Measurements from ENCODE around the gene LSS.

The LSS gene

GRCh38 chr21:46217511-46218196 is 10.9 kb downstream of the LSS start:
- no peak for DNase-seq

GRCh38 chr21:46216132-46216747 is 12.3 kb downstream of the LSS start:
- DNase-seq, result no peak

GRCh38 chr21:46215436-46216131 is 13.0 kb downstream of the LSS start:
- DNase-seq, result no peak

- no peak for DNase-seq
Measured at GRCh38 chr21:46214478-46215340, 13.9 kb downstream of the LSS start.

GRCh38 chr21:46213620-46214286 is 14.8 kb downstream of the LSS start:
- no peak for DNase-seq

GRCh38 chr21:46212721-46213484 is 15.7 kb downstream of the LSS start:
- no peak for DNase-seq

GRCh38 chr21:46211786-46212720 is 16.5 kb downstream of the LSS start:
- DNase-seq, result no peak

- no peak for DNase-seq
Measured at GRCh38 chr21:46211376-46211775, 17.2 kb downstream of the LSS start.

GRCh38 chr21:46210378-46211136 is 18.0 kb downstream of the LSS start:
- DNase-seq, result no peak

GRCh38 chr21:46208761-46209721 is 19.5 kb downstream of the LSS start:
- DNase-seq, result no peak

GRCh38 chr21:46207920-46208591 is 20.5 kb downstream of the LSS start:
- no peak for DNase-seq

- no peak for DNase-seq
Measured at GRCh38 chr21:46207006-46207919, 21.3 kb downstream of the LSS start.

GRCh38 chr21:46206163-46207005 is 22.2 kb downstream of the LSS start:
- no peak for DNase-seq

GRCh38 chr21:46205766-46206162 is 22.8 kb downstream of the LSS start:
- no peak for DNase-seq

GRCh38 chr21:46205166-46205565 is 23.4 kb downstream of the LSS start:
- no peak for DNase-seq

- no peak for DNase-seq
Measured at GRCh38 chr21:46203203-46203600, 25.4 kb downstream of the LSS start.

All from GF-D8 (cell line).